KMS-11 (cell line): ENCODE measurements around the gene FGL2.
A peak's percentile ranks its signal among the peaks of the same experiment; 100 is the strongest.

Source experiments
- H2AFZ ChIP-seq: fragments of 200-600 bp; sonication (generic); 2 replicates; pipeline ENCODE4 v1.6.1; 2016; ENCODE audit warnings: antibody characterized with exemption, mixed run types, low read depth
- H3K27ac ChIP-seq: fragments of 200-600 bp; sonication (generic); 2 replicates; pipeline ENCODE4 v1.6.1; 2016; ENCODE audit warnings: mild to moderate bottlenecking, mixed run types
- H3K27me3 ChIP-seq: fragments of 200-600 bp; sonication (generic); 2 replicates; pipeline ENCODE4 v1.6.1; 2017; ENCODE audit warnings: mild to moderate bottlenecking, low read depth, mixed run types, moderate library complexity; ENCODE audit not compliant: insufficient read depth
- H3K36me3 ChIP-seq: fragments of 200-600 bp; sonication (generic); 2 replicates; pipeline ENCODE4 v1.6.1; 2017; ENCODE audit warnings: mild to moderate bottlenecking, mixed run types; ENCODE audit not compliant: insufficient read depth
- H3K4me1 ChIP-seq: fragments of 200-600 bp; sonication (generic); 2 replicates; pipeline ENCODE4 v1.6.1; 2016; ENCODE audit warnings: mild to moderate bottlenecking, low read depth, mixed run types; ENCODE audit not compliant: poor library complexity, severe bottlenecking
- H3K4me2 ChIP-seq: fragments of 200-600 bp; sonication (generic); 2 replicates; pipeline ENCODE4 v1.7.0; 2016; ENCODE audit warnings: mild to moderate bottlenecking, mixed run types
- H3K4me3 ChIP-seq: fragments of 200-600 bp; sonication (generic); IDR thresholded peaks from 2 replicates; pipeline ENCODE4 v1.6.1; 2017; ENCODE audit warnings: low read depth, low read length, mixed read lengths; ENCODE audit not compliant: insufficient read depth
- H3K79me2 ChIP-seq: fragments of 200-600 bp; sonication (generic); 2 replicates; pipeline ENCODE4 v1.6.1; 2016; ENCODE audit warnings: low read depth, mixed run types; ENCODE audit not compliant: insufficient read depth
- H3K9ac ChIP-seq: fragments of 200-600 bp; sonication (generic); 2 replicates; pipeline ENCODE4 v1.6.1; 2016; ENCODE audit warnings: mild to moderate bottlenecking, mixed run types
- H4K20me1 ChIP-seq: fragments of 200-600 bp; sonication (generic); 2 replicates; pipeline ENCODE4 v1.6.1; 2016; ENCODE audit warnings: mild to moderate bottlenecking, mixed run types; ENCODE audit not compliant: insufficient read depth
- TF ChIP-seq, protein P1 (sequence below): fragments of 200-600 bp; sonication (generic); conservative IDR thresholded peaks from 2 replicates; pipeline ENCODE4 v1.6.1; 2017; ENCODE audit warnings: low read depth, mild to moderate bottlenecking, antibody characterized with exemption, low read length, moderate library complexity, mixed read lengths

The FGL2 gene

DNA sequence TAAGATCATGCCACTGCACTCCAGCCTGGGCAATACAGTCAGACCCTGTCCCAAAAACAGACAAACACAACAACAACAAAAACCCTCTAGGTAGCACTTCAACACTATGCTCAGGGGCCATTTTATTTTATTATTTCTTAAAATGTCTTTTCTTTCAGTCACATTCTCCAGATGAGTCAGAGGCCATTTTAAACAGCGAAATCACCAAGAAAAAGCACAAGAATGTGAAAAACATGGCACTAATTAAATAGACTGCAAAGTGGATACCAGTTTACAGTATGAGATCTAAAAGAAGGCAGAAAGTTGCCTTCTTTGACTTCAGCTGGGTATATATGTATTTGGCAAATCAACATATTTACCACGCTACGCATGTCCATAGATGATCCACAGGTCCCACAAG lies 6.1 kb upstream of the FGL2 start:
- H3K4me1 ChIP-seq = peaks cover 20% of the 10 kb centered on the region
- no peak overlapping the region for H2AFZ ChIP-seq
- H3K27ac ChIP-seq = no peak overlapping the region
- H3K4me2 ChIP-seq = no peak overlapping the region
- H3K36me3 ChIP-seq = no peaks in the 10 kb centered on the region
- no peak overlapping the region for H3K9ac ChIP-seq
- no peaks in the 10 kb centered on the region for H3K79me2 ChIP-seq
- no peak overlapping the region for H3K4me3 ChIP-seq
- TF ChIP-seq, protein P1, sequence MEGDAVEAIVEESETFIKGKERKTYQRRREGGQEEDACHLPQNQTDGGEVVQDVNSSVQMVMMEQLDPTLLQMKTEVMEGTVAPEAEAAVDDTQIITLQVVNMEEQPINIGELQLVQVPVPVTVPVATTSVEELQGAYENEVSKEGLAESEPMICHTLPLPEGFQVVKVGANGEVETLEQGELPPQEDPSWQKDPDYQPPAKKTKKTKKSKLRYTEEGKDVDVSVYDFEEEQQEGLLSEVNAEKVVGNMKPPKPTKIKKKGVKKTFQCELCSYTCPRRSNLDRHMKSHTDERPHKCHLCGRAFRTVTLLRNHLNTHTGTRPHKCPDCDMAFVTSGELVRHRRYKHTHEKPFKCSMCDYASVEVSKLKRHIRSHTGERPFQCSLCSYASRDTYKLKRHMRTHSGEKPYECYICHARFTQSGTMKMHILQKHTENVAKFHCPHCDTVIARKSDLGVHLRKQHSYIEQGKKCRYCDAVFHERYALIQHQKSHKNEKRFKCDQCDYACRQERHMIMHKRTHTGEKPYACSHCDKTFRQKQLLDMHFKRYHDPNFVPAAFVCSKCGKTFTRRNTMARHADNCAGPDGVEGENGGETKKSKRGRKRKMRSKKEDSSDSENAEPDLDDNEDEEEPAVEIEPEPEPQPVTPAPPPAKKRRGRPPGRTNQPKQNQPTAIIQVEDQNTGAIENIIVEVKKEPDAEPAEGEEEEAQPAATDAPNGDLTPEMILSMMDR = no peak
- no peaks in the 10 kb centered on the region for H3K27me3 ChIP-seq
- no peaks in the 10 kb centered on the region for H4K20me1 ChIP-seq

DNA sequence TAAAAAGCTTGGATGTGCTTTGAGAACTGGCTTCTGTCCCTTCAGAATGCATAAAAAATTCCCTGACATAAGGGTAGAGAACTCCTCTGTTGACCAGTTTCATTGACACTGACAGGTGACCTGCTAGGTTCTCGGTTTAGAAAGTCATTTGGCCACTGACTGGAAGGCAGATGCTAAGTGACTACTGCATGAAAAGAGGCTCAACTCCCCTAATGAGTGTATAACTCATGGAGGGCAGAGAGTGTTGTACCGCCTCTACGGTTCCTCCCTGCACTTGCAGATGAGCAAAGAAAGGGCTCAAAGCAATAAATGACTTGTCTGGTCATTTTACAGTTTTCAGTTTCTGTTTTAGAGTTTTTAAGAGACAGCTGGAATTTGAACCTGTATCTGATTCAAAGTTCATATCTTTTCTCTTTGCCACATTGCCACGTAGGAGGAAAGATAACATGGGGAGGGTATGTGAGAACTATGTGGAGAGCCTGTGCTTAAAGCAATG lies 2.9 kb upstream of the FGL2 start:
- Histone ChIP-seq H3K27ac (peak overlapping the region; percentile 20; the same call in 1 of the 2 replicates), H3K36me3 (no peaks in the 10 kb centered on the region), H3K4me2 (peak overlapping the region; percentile 49), H3K9ac (no peak overlapping the region), H3K4me1 (peaks cover 20% of the 10 kb centered on the region), H3K79me2 (no peaks in the 10 kb centered on the region), H4K20me1 (no peaks in the 10 kb centered on the region), H2AFZ (peak overlapping the region; percentile 29; the same call in 1 of the 2 replicates), H3K4me3 (no peak overlapping the region), H3K27me3 (no peaks in the 10 kb centered on the region)
- TF ChIP-seq, protein P1 = no peak

DNA sequence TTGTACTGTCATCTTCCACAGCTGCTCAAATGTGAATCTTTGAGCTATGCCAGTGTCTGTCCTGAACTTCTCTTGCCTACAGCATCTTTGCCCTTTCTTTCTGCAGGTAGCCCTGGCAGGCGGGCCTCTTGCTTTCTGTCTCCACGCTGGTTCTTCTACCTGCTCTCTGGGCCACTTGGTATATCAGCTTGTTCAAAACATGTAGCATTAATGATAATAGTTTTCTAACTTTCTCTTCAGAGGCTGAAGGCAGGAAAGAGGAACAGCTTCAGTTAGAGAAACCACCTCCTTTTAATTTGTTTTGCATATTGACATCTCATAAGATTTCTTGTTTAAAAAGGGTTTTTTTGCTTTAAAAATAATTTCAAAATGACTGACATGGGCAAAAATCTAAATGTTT lies 923 bp upstream of the FGL2 start:
- Histone ChIP-seq H3K9ac (no peak overlapping the region), H3K36me3 (no peaks in the 10 kb centered on the region), H2AFZ (no peak overlapping the region), H3K79me2 (no peaks in the 10 kb centered on the region), H3K4me1 (peaks cover 20% of the 10 kb centered on the region), H4K20me1 (no peaks in the 10 kb centered on the region), H3K27me3 (no peaks in the 10 kb centered on the region), H3K27ac (no peak overlapping the region), H3K4me2 (no peak overlapping the region), H3K4me3 (no peak overlapping the region)
- TF ChIP-seq, protein P1 = no peak

DNA sequence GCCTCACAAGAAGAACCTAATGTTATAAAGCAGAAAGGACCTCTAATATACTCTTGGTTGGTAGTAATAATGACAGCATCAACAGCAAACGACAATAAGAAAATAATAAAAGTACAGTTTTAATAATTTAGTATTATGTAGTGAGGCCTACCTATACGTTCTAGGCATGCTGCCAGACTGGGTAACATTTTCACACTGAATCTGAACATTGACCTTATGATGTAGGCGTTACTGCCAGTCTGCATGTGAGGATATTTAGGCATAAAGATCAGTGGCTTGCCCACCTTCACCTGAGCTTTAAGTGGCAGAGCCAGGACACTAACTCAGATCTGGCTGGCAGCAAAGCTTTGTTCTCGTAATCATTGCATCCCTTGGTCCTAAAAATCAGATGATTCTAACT lies 2.5 kb downstream of the FGL2 start:
- Histone ChIP-seq H3K4me3 (no peak overlapping the region), H3K27ac (no peak overlapping the region), H3K27me3 (no peaks in the 10 kb centered on the region), H3K79me2 (no peaks in the 10 kb centered on the region), H3K36me3 (no peaks in the 10 kb centered on the region), H4K20me1 (no peaks in the 10 kb centered on the region), H3K4me1 (peaks cover 28% of the 10 kb centered on the region), H3K9ac (no peak overlapping the region), H3K4me2 (no peak overlapping the region), H2AFZ (no peak overlapping the region)
- TF ChIP-seq, protein P1 = no peak
